Measurements from ENCODE around the gene SNX3.

- TF ChIP-seq ZNF274 (IDR thresholded peaks at IDR 0.05; ENCODE audit: low read depth, low read length) (no peak), SUZ12 (IDR thresholded peaks at IDR 0.05; ENCODE audit: extremely low read depth, insufficient read depth, insufficient read length) (no peak)
Observed at GRCh38 chr6:108222064-108222463, 38.8 kb downstream of the SNX3 start.
